Suppressor macrophage treated with lipopolysaccharide for 1 hour (primary cell): Measurements from ENCODE around the gene MSL1.

Experiments used
- DNase-seq, 3 donors: peaks; one replicate each; pipeline ENCODE4 v3.0.0-alpha.2; 2020 to 2022

The MSL1 gene

GRCh38 chr17:40105861-40106759 lies 15.7 kb upstream of the MSL1 start:
- DNase-seq, result peak in 1 of 3 donors; percentile 42

GRCh38 chr17:40106760-40107521 lies 14.8 kb upstream of the MSL1 start:
- no peak for DNase-seq

GRCh38 chr17:40107522-40108174 lies 14.1 kb upstream of the MSL1 start:
- peak; percentile 70 to 79 (median 71) for DNase-seq

- DNase-seq, result peak in 2 of 3 donors; percentile 30 to 45
These were observed 12.6 kb upstream of the MSL1 start for GRCh38 chr17:40108970-40109824.

- no peak for DNase-seq
These were observed 11.5 kb upstream of the MSL1 start for GRCh38 chr17:40110026-40110845.

GRCh38 chr17:40111221-40112128 lies 10.3 kb upstream of the MSL1 start:
- DNase-seq, result peak; percentile 91

GRCh38 chr17:40112191-40112711 lies 9.5 kb upstream of the MSL1 start:
- no peak for DNase-seq

GRCh38 chr17:40112718-40113109 lies 9.1 kb upstream of the MSL1 start:
- DNase-seq, result no peak

GRCh38 chr17:40113110-40113906 lies 8.5 kb upstream of the MSL1 start:
- peak; percentile 94 to 95 (median 95) for DNase-seq

GRCh38 chr17:40113907-40114245 lies 7.9 kb upstream of the MSL1 start:
- no peak for DNase-seq

GRCh38 chr17:40115101-40115436 lies 6.7 kb upstream of the MSL1 start:
- no peak for DNase-seq

GRCh38 chr17:40122136-40122998 lies 596 bp downstream of the MSL1 start:
- DNase-seq, result peak; percentile 68 to 83 (median 70)

GRCh38 chr17:40122999-40123810 lies 1.4 kb downstream of the MSL1 start:
- peak; percentile 45 to 62 (median 50) for DNase-seq

- DNase-seq, result no peak
These were observed 2.0 kb downstream of the MSL1 start for GRCh38 chr17:40123811-40124114.

GRCh38 chr17:40124279-40125141 lies 2.7 kb downstream of the MSL1 start:
- peak in 1 of 3 donors; percentile 43 for DNase-seq

GRCh38 chr17:40129498-40129897 lies 7.7 kb downstream of the MSL1 start:
- no peak for DNase-seq
